Stimulated activated CD4-positive, alpha-beta T cell treated with anti-CD3 and anti-CD28 coated beads, Interleukin-4, amount 100 ng/mL, for 4 hours (primary cell): Measurements from ENCODE around the gene ABTB1.

Experiments
- DNase-seq, 2 experiments: peaks; one replicate each; pipeline ENCODE4 v3.0.0-alpha.2; 2020

Gene ABTB1

GRCh38 chr3:127722091-127722784, 49.5 kb downstream of the ABTB1 start:
- no peak for DNase-seq

GRCh38 chr3:127723011-127723567, 50.3 kb downstream of the ABTB1 start:
- DNase-seq: no peak

GRCh38 chr3:127726894-127727293, 54.1 kb downstream of the ABTB1 start:
- no peak for DNase-seq

- no peak for DNase-seq
Measured at GRCh38 chr3:127728417-127729015, 55.8 kb downstream of the ABTB1 start.

DNA sequence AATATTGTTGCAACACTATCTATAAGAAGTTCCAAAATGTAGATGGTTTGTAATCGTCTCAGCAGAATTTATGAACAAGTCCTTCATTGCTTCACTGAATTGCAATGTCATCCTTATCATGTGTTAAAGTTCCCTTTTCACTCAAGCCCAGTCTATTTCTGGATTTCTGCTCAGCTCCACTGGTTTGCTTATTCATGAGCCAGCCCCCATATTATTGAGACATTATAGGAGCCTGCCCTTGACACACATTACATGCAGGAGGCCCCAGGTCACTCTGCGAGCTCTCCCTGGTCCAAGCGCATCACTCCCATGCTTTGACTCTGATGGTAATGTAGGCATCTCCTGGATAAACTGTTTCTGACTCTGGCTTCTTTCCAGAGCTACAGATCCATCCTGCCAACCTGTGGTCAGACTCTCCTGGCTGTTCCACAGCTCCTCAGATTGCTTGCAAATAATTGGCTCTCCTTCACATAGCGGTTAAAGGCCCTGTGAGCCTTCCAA, 56.9 kb downstream of the ABTB1 start:
- no peak for DNase-seq

DNA sequence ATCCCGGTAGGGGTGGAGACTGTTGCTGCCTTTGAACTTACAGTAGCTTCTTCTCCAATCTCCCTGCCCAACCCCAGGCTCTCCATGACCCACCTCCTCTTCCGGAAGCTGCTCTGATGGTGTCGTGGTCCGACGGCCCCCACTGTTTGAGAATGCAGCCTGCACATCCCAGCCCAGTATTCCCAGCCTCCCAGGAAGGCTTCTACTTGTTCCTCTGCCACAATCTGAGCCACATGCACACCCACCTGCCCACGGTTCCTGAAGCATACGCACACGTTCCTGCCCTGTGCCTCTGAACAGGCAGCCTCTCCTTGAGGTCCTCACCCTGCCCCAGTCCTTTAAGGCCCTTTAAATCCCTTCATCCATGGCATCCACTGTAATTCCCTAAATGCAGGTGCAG, 57.4 kb downstream of the ABTB1 start:
- no peak for DNase-seq
